Measurements from ENCODE around the gene PDE4D.

The PDE4D gene

DNA sequence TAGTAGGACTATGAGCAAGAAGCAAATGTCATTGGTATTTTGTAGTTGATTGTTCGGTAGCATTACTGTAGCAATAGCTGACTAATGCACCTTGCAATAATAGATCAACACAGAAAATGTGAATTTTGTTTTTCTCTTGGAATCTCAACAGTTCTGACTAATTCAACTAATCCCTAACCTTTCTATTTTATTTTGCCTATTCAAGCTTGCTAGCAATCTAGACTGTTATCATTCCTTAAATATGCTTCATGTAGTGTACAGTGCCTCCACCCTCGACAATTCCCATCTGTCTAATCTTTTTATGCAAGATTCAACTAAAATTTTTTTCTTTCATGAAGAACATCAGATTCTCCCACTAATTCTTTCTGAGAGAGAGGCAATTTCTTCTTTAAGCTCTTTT lies 570.6 kb downstream of the PDE4D start:
- DNase-seq (ENCODE audit: extremely low read depth, insufficient read length), result no peak
- TF ChIP-seq, protein P1, sequence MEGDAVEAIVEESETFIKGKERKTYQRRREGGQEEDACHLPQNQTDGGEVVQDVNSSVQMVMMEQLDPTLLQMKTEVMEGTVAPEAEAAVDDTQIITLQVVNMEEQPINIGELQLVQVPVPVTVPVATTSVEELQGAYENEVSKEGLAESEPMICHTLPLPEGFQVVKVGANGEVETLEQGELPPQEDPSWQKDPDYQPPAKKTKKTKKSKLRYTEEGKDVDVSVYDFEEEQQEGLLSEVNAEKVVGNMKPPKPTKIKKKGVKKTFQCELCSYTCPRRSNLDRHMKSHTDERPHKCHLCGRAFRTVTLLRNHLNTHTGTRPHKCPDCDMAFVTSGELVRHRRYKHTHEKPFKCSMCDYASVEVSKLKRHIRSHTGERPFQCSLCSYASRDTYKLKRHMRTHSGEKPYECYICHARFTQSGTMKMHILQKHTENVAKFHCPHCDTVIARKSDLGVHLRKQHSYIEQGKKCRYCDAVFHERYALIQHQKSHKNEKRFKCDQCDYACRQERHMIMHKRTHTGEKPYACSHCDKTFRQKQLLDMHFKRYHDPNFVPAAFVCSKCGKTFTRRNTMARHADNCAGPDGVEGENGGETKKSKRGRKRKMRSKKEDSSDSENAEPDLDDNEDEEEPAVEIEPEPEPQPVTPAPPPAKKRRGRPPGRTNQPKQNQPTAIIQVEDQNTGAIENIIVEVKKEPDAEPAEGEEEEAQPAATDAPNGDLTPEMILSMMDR (IDR thresholded peaks at IDR 0.05; ENCODE audit: insufficient read depth, low read length, poor library complexity, severe bottlenecking), result no peak
- Histone ChIP-seq H3K4me3 (replicated peaks; ENCODE audit: low read depth, low read length) (no peak overlapping the region), H3K27me3 (replicated peaks; ENCODE audit: control insufficient read depth, insufficient read depth, low read length) (no peaks in the 10 kb centered on the region), H3K36me3 (ENCODE audit: control insufficient read depth, insufficient read depth, low read length) (no peaks in the 10 kb centered on the region)

DNA sequence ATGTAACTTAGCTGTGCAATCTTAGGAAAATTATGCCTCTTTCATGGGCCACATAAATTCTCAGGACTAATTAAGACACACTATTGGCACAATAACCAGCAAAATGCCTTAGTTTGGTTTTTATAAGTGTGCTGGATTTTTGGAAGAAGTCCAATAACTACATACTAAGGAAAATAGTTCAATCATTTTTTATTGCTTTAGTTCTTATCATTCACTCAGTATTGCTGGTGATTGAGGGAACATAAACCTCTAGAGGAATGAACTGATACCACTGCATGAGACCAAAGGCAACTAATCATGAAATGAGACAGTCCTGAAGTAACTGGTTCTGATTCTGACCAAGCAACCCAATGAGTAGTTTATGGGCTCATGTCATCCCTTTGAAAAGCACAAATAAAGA lies 571.5 kb downstream of the PDE4D start:
- Histone ChIP-seq H3K4me3 (replicated peaks; ENCODE audit: low read depth, low read length) (no peak overlapping the region), H3K27me3 (replicated peaks; ENCODE audit: control insufficient read depth, insufficient read depth, low read length) (no peaks in the 10 kb centered on the region), H3K36me3 (ENCODE audit: control insufficient read depth, insufficient read depth, low read length) (no peaks in the 10 kb centered on the region)
- DNase-seq (ENCODE audit: extremely low read depth, insufficient read length), result no peak
- TF ChIP-seq, protein P1 (IDR thresholded peaks at IDR 0.05; ENCODE audit: insufficient read depth, low read length, poor library complexity, severe bottlenecking), result no peak

DNA sequence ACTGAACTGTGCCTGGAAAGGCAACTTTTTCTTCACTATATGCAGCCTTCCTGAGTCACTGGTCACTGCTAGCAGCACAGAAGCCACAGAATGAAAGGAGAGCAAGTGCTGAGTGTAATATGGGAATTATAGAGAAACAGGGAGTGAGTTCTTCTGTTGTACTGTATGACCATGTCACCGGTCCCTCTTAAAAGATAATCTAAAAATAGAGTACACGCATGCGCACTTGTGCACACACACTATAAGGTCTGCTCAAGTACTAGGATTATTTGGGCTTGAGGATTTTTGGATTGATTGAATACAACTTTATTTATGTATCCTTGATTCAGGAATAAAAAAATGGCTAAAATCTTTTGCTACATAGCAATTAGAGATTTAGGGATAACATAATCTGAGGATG lies 571.9 kb downstream of the PDE4D start:
- no peak overlapping the region for H3K4me3 ChIP-seq (replicated peaks; ENCODE audit: low read depth, low read length)
- TF ChIP-seq, protein P1 (IDR thresholded peaks at IDR 0.05; ENCODE audit: insufficient read depth, low read length, poor library complexity, severe bottlenecking), result no peak

DNA sequence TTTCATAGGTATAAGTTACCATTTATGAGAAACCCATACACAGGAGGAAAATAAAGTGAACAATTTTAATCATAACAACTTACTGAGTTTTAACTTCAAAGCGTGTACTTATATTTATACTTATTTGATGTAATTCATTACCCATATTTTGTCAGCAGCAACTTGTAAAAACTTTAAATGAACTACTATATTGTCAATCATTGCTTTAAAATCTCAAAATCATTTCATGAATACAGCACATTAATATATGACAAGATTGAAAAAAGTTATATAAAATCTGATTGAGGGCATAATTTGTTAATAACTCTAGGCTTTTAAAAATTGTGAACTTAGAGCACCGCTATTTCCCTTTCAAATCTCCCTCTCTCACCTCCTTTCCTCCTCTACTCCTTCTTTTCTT lies 573.1 kb downstream of the PDE4D start:
- TF ChIP-seq, protein P1 (IDR thresholded peaks at IDR 0.05; ENCODE audit: insufficient read depth, low read length, poor library complexity, severe bottlenecking), result no peak
- Histone ChIP-seq H3K27me3 (replicated peaks; ENCODE audit: control insufficient read depth, insufficient read depth, low read length) (no peaks in the 10 kb centered on the region), H3K36me3 (ENCODE audit: control insufficient read depth, insufficient read depth, low read length) (no peaks in the 10 kb centered on the region), H3K4me3 (replicated peaks; ENCODE audit: low read depth, low read length) (no peak overlapping the region)
- DNase-seq (ENCODE audit: extremely low read depth, insufficient read length), result no peak

More for the DNA sequence above, 571.9 kb downstream of the PDE4D start:
- Histone ChIP-seq H3K36me3 (ENCODE audit: control insufficient read depth, insufficient read depth, low read length) (no peaks in the 10 kb centered on the region), H3K27me3 (replicated peaks; ENCODE audit: control insufficient read depth, insufficient read depth, low read length) (no peaks in the 10 kb centered on the region)
- no peak for DNase-seq (ENCODE audit: extremely low read depth, insufficient read length)

DNA sequence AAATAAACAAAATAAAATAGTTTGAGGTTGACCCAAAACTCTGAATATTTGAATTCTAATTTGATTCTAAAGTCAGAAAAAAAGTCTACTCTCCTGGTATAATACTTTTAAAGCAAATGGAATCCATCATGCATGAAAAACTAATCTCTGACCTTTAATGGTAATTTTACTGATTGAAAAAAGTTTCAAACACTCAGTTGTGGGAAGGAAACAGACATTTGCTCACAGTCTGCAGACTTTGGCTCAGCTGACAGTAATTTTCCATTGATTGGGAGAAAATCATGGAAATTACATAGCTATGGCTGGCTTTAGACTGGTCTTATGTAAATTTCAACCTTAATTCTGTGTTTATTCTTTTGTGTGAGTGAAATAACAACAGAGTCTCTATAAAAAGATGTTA lies 574.3 kb downstream of the PDE4D start:
- TF ChIP-seq, protein P1 (IDR thresholded peaks at IDR 0.05; ENCODE audit: insufficient read depth, low read length, poor library complexity, severe bottlenecking), result no peak
- Histone ChIP-seq H3K36me3 (ENCODE audit: control insufficient read depth, insufficient read depth, low read length) (no peaks in the 10 kb centered on the region), H3K4me3 (replicated peaks; ENCODE audit: low read depth, low read length) (no peak overlapping the region), H3K27me3 (replicated peaks; ENCODE audit: control insufficient read depth, insufficient read depth, low read length) (no peaks in the 10 kb centered on the region)
- DNase-seq (ENCODE audit: extremely low read depth, insufficient read length), result no peak

DNA sequence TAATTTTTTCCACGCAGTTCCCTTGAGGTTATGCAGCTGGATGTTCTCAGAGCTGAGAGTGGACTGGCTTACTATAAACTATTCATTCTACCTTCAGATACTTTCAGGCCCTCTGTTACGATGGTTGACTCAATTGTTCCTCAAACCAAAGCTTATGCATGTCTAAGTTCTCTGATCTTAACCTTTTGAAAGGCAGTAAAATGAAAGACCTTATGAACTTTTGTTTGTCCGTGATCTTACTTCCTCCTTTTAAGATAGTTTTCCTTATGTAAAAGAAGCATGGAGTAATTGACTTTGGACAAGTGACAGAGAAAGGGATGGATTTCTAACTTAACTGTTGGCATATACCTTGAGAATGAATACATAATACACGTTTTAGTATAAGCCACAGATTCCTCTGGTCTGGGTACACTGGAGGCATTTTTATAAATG lies 575.7 kb downstream of the PDE4D start:
- H3K27me3 ChIP-seq (replicated peaks; ENCODE audit: control insufficient read depth, insufficient read depth, low read length), result no peaks in the 10 kb centered on the region
- no peaks in the 10 kb centered on the region for H3K36me3 ChIP-seq (ENCODE audit: control insufficient read depth, insufficient read depth, low read length)
- no peak overlapping the region for H3K4me3 ChIP-seq (replicated peaks; ENCODE audit: low read depth, low read length)
- TF ChIP-seq, protein P1 (IDR thresholded peaks at IDR 0.05; ENCODE audit: insufficient read depth, low read length, poor library complexity, severe bottlenecking), result no peak
- DNase-seq (ENCODE audit: extremely low read depth, insufficient read length), result no peak
